Measurements from ENCODE around the gene PPIP5K2. TPM values are rescaled to one million over a fixed set of nuclear protein-coding genes. Genes with fewer than 3 reads are reported as not detected.
"Not testable (repeated sequence)": the region's sequence is repeated elsewhere in the genome, so short reads cannot be mapped to it uniquely, and the experiment has no call there.

Gene PPIP5K2
- 53.5 and 69.4 TPM in 2 replicates for total RNA-seq
- 17.4 and 20.8 TPM in 2 replicates for polyA plus RNA-seq
- polyA plus RNA-seq (2011; cell fraction: cytosol; rRNA removed) = 17.7 and 20.1 TPM in 2 replicates
- polyA plus RNA-seq (2011; cell fraction: nucleus; rRNA removed) = 64.0 and 75.8 TPM in 2 replicates
- 27.0 and 30.4 TPM in 2 replicates for polyA plus RNA-seq (2012)
- 49.1 and 51.3 TPM in 2 replicates for polyA minus RNA-seq
- polyA minus RNA-seq (2011; cell fraction: cytosol; rRNA and poly(A)+ RNA removed) = 18.0 TPM
- 118 and 129 TPM in 2 replicates for polyA minus RNA-seq (2011; cell fraction: nucleus; rRNA and poly(A)+ RNA removed)
- Bru-seq, nascent RNA = percentile 84 among the genes with signal in this experiment
- percentile 78 among the genes with signal in this experiment for BruChase-seq, experiment 1, labeled RNA remaining after a 6-hour chase
- BruChase-seq, experiment 2, labeled RNA remaining after a 2-hour chase = percentile 78 among the genes with signal in this experiment
- long read RNA-seq, partial matches to known transcripts = 3 of 12 reads
- long read RNA-seq, other reads (novel, unspliced or antisense) = 9 of 12 reads

DNA sequence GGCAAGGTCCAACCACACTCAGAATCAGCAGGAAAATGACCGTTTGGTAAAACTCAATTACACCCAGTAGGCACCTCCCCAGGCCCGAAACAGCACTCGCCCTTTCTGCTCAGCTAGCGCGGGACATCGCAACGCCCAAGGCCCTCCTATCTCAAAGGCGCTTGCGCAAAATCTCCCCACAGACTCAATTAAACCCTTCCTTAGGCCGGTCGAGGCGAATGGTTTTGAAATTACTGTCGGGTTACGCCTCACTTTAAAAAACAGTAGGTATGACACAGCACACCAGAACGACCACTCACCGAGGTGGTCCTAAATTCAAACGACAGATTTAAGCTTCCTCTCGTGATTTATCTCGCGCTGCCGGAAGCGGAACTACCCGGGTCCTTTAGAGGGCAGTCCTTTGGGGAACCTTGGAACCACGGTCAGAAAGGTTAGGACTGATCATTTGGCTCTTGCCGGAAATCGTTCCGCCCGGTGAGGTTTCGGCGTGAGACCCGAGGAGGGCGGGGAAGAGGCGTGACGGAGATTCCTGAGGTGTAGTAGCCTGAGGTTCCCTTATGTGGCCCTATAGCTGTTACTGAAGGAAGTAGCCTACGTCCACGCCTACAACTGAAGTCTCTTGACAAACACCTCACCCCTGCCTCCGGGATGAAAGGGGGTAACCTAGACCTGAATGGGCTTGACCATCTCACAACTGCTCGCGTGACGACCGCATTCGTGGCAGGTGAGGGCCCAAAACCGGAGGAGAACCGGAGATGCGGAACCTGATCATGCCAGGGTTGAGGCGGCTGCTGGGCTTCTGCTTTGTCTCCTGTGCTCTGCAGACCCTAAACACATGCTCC, at the start of gene PPIP5K2, which contains the start of gene GIN1:
Gene PPIP5K2, plus strand, starts transcription at position 537 of the 842 bp plus-strand sequence. CDS start 9,289 bp downstream, outside the sequence.
Gene GIN1, minus strand, starts transcription at position 374 of the 842 bp plus-strand sequence. CDS start 11,431 bp downstream, outside the sequence.
- FAIRE-seq = peak; percentile 94
- ChIA-PET CTCF (interaction anchor here (0.6 to 3.1 kb wide), 11 partner anchors 8 to 438 kb away, joined by 3 to 18 read pairs (median 3); partner anchors contain the start of genes MACIR and PAM), POLR2A (interaction anchor here (0.8 to 1.0 kb wide), 3 partner anchors 105 to 256 kb away, joined by 4 to 5 read pairs (median 5); partner anchors contain the start of gene MACIR)
- Histone ChIP-seq H3K9me1 (replicated peaks; ENCODE audit: control insufficient read depth, extremely low read depth, insufficient read depth, low read length) (no peaks in the 10 kb centered on the region), H2AFZ (ENCODE audit: low read depth, low read length) (peak within 1 kb of the TSS; percentile 71), H4K20me1 (replicated peaks; ENCODE audit: control insufficient read depth, extremely low read depth, insufficient read depth, low read length) (no peaks in the 10 kb centered on the region), H3K27me3 (ENCODE audit: control insufficient read depth in 2 of 2, insufficient read depth in 2 of 2, low read length in 2 of 2) (no peaks in the 10 kb centered on the region), H3K36me3 (ENCODE audit: control insufficient read depth in 2 of 2, extremely low read depth in 1 of 2, insufficient read depth in 2 of 2, low read length in 2 of 2) (no peaks in the 10 kb centered on the region), H3K27ac (ENCODE audit: insufficient read depth, low read depth, low read length) (peak within 1 kb of the TSS; percentile 93), H3K9me3 (replicated peaks; ENCODE audit: control insufficient read depth, insufficient read depth, low read length) (no peaks in the 10 kb centered on the region), H3K4me2 (ENCODE audit: insufficient read depth, low read length) (peak within 1 kb of the TSS; percentile 99), H3K79me2 (ENCODE audit: control insufficient read depth, insufficient read depth, low read length) (peaks cover 45% of the 10 kb centered on the region), H3K4me1 (ENCODE audit: control insufficient read depth, extremely low read depth, insufficient read depth, low read length) (peaks cover 19% of the 10 kb centered on the region), H3K4me3 (replicated peaks in 1 of 3; ENCODE audit: insufficient read depth in 1 of 3, low read depth in 1 of 3, low read length in 3 of 3) (peak within 1 kb of the TSS; percentile 63 to 92 (median 92)), H3K9ac (replicated peaks; ENCODE audit: extremely low read depth, insufficient read depth, low read length) (peak within 1 kb of the TSS; percentile 99)
- BruUV-seq (replicated peaks) = no TSS peak
- intact Hi-C loops (cut with micrococcal nuclease) = loop anchor here (1.0 to 5.0 kb wide), 7 partner anchors 104 to 365 kb away; partner anchors contain the start of genes MACIR and PAM
- TF ChIP-seq JUN (IDR thresholded peaks at IDR 0.05; ENCODE audit: borderline replicate concordance, insufficient read depth, insufficient read length, low read depth) (no peak), FOS (IDR thresholded peaks at IDR 0.05; ENCODE audit: borderline replicate concordance, insufficient read depth, low read length) (peak; percentile 11), POLR2A (IDR thresholded peaks at IDR 0.05; ENCODE audit: low read depth, low read length) (peak; percentile 50), EZH2 (IDR thresholded peaks at IDR 0.05; ENCODE audit: borderline replicate concordance, low read depth, low read length, severe bottlenecking) (no peak), MYC (IDR thresholded peaks at IDR 0.05; ENCODE audit: low read depth, low read length) (no peak), GATA2 (IDR thresholded peaks at IDR 0.05; ENCODE audit: insufficient read depth, insufficient read length, low read depth, low read length) (no peak), POLR2AphosphoS5 (IDR thresholded peaks at IDR 0.05; ENCODE audit: insufficient read depth, low read depth, low read length) (peak; percentile 42)
- TF ChIP-seq, protein P1, sequence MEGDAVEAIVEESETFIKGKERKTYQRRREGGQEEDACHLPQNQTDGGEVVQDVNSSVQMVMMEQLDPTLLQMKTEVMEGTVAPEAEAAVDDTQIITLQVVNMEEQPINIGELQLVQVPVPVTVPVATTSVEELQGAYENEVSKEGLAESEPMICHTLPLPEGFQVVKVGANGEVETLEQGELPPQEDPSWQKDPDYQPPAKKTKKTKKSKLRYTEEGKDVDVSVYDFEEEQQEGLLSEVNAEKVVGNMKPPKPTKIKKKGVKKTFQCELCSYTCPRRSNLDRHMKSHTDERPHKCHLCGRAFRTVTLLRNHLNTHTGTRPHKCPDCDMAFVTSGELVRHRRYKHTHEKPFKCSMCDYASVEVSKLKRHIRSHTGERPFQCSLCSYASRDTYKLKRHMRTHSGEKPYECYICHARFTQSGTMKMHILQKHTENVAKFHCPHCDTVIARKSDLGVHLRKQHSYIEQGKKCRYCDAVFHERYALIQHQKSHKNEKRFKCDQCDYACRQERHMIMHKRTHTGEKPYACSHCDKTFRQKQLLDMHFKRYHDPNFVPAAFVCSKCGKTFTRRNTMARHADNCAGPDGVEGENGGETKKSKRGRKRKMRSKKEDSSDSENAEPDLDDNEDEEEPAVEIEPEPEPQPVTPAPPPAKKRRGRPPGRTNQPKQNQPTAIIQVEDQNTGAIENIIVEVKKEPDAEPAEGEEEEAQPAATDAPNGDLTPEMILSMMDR (IDR thresholded peaks at IDR 0.05; ENCODE audit: extremely low read depth in 1 of 2, insufficient read depth in 1 of 2, low read depth in 1 of 2, low read length in 2 of 2) = no peak
- TF ChIP-seq, protein P2, sequence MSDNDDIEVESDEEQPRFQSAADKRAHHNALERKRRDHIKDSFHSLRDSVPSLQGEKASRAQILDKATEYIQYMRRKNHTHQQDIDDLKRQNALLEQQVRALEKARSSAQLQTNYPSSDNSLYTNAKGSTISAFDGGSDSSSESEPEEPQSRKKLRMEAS (IDR thresholded peaks at IDR 0.05; ENCODE audit: insufficient read depth, insufficient read length) = peak; percentile 44
- dilution Hi-C loops (cut with MboI; ENCODE audit: extremely low pct_ligation_motif_present, low sequenced_read_pairs) = no loop called here
- peak; percentile 99 for DNase-seq (ENCODE audit: low read depth, low spot score)

DNA sequence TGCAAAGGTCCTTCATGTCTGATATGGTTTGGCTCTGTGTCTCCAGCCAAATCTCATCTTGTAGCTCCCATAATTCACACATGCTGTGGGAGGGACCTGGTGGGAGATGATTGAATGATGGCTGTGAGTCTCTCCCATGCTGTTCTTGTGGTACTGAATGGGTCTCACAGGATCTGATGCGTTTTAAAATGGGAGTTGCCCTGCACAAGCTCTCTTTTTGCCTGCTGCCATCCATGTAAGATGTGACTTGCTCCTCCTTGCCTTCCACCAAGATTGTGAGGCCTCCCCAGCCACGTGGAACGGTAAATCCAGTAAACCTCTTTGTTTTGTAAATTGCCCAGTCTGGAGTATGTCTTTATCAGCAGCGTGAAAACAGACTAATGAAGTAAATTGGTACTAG, 46.6 kb upstream of the PPIP5K2 start:
- dilution Hi-C loops (cut with MboI; ENCODE audit: extremely low pct_ligation_motif_present, low sequenced_read_pairs); H3K79me2 ChIP-seq (ENCODE audit: control insufficient read depth, insufficient read depth, low read length); CTCF ChIA-PET; H3K4me1 ChIP-seq (ENCODE audit: control insufficient read depth, extremely low read depth, insufficient read depth, low read length); H3K9me3 ChIP-seq (replicated peaks; ENCODE audit: control insufficient read depth, insufficient read depth, low read length); POLR2A ChIA-PET; intact Hi-C loops (cut with micrococcal nuclease); H3K9me1 ChIP-seq (replicated peaks; ENCODE audit: control insufficient read depth, extremely low read depth, insufficient read depth, low read length); H3K9ac ChIP-seq (replicated peaks; ENCODE audit: extremely low read depth, insufficient read depth, low read length); H3K4me2 ChIP-seq (ENCODE audit: insufficient read depth, low read length); H3K36me3 ChIP-seq (ENCODE audit: control insufficient read depth in 2 of 2, extremely low read depth in 1 of 2, insufficient read depth in 2 of 2, low read length in 2 of 2); FAIRE-seq; H3K4me3 ChIP-seq (replicated peaks in 1 of 3; ENCODE audit: insufficient read depth in 1 of 3, low read depth in 1 of 3, low read length in 3 of 3); H4K20me1 ChIP-seq (replicated peaks; ENCODE audit: control insufficient read depth, extremely low read depth, insufficient read depth, low read length); H3K27me3 ChIP-seq (ENCODE audit: control insufficient read depth in 2 of 2, insufficient read depth in 2 of 2, low read length in 2 of 2); H3K27ac ChIP-seq (ENCODE audit: insufficient read depth, low read depth, low read length); BruUV-seq (replicated peaks); H2AFZ ChIP-seq (ENCODE audit: low read depth, low read length); DNase-seq (ENCODE audit: low read depth, low spot score): not testable (repeated sequence)
